Pancreas (tissue), 10 donors: Measurements from ENCODE around the gene PTPN2. TPM values are rescaled to one million over a fixed set of nuclear protein-coding genes. Genes with fewer than 3 reads are reported as not detected.

Source experiments
- ATAC-seq, 4 donors: fragments of 200-7000 bp; cut with Tn5 transposase; one replicate each; pipeline versions ENCODE4 v1.8.0 to v1.9.1; 2020; ENCODE audit warnings: mild to moderate bottlenecking in 4 of 4, moderate library complexity in 4 of 4
- DNase-seq, 6 donors: peaks; one replicate each; pipeline ENCODE4 v3.0.0-alpha.2; 2020
- FAIRE-seq: peaks from 2 replicates; lab custom pipeline; 2012; peaks lifted over from hg19 to GRCh38; lab: Jason Lieb, UNC
- H3K27ac ChIP-seq, 4 donors: fragments of 200-600 bp; sonication (generic); 1 replicate in 3 of 4; 2 replicates in 1 of 4; pipeline versions ENCODE4 v1.5.0 to v1.8.0; 2020
- H3K27me3 ChIP-seq, 4 donors: fragments of 200-600 bp; one replicate each; pipeline ENCODE4 v1.8.0; 2021
- H3K36me3 ChIP-seq, 3 donors: fragments of 200-600 bp; sonication (generic) in 1 of 3; one replicate each; pipeline versions ENCODE4 v1.5.0 to v1.8.0; 2020 to 2021
- H3K4me1 ChIP-seq, 3 donors: fragments of 200-600 bp; one replicate each; pipeline ENCODE4 v1.8.0; 2021
- H3K4me3 ChIP-seq, 4 donors: fragments of 200-600 bp; sonication (generic) in 2 of 4; one replicate each; pipeline versions ENCODE4 v1.5.0 to v1.8.0; 2020 to 2021
- H3K9me3 ChIP-seq, 4 donors: fragments of 200-600 bp; one replicate each; pipeline ENCODE4 v1.8.0; 2021
- WGBS, 2 donors: extraction: QIAGEN DNeasy Blood & Tissue Kit; methylation state at CpG; one replicate each; pipeline ENCODE4 v1.1.7; 2013; 5-methylcytosine and 5-hydroxymethylcytosine counted together
- intact Hi-C, 3 donors: fragments of 100-400 bp; cut with DNase I; formaldehyde crosslinking; loops; one replicate each; pipeline versions ENCODE4 v1.11.1 to v1.14.2; 2022
- polyA plus RNA-seq, 2 donors: library from polyadenylated mRNA; stranded (reverse); fragments of 200-250 nt; gene quantifications; one replicate each; pipeline ENCODE4 v1.2.3, GENCODE V29; 2013
- total RNA-seq, 6 donors: library from RNA; stranded (reverse); fragmentation: NEBNext Ultra II Directional in 4 of 6; extraction: Animal tissue kit (Norgen Biotek cat#: 25700) in 4 of 6; gene quantifications; one replicate each; pipeline versions ENCODE4 v1.2.1 to v1.2.4, GENCODE V29; 2021 to 2023
- TF ChIP-seq, protein P1 (sequence below), 4 donors: fragments of 200-600 bp; sonication (generic) in 3 of 4; IDR thresholded peaks; one replicate each; pipeline versions ENCODE4 v1.5.0 to v1.8.0; 2021; ENCODE audit warnings: antibody characterized with exemption in 4 of 4
- donor health status: healthy with polysubstance abuse.
- donor health status: DM: no; HTN: no; CAD: no; lungs with moderate emphysema.
- donor health status: DM: no; HTN: no; CAD: no.
- donor health status: control.
- donor health status: control.
- donor health status: Bipolar disorder and iron deficiency.
- donor health status: DM: yes; HTN: yes; CAD: no.
- donor health status: DM: no; HTN: no; CAD: no.
- donor health status: DM: no; HTN: no; CAD: no.
- donor health status: DM: yes; HTN: yes; CAD: no.

PTPN2 gene
- total and polyA plus RNA-seq, 8 donors, result 22.8 to 37.1 (median 26.3) TPM

DNA sequence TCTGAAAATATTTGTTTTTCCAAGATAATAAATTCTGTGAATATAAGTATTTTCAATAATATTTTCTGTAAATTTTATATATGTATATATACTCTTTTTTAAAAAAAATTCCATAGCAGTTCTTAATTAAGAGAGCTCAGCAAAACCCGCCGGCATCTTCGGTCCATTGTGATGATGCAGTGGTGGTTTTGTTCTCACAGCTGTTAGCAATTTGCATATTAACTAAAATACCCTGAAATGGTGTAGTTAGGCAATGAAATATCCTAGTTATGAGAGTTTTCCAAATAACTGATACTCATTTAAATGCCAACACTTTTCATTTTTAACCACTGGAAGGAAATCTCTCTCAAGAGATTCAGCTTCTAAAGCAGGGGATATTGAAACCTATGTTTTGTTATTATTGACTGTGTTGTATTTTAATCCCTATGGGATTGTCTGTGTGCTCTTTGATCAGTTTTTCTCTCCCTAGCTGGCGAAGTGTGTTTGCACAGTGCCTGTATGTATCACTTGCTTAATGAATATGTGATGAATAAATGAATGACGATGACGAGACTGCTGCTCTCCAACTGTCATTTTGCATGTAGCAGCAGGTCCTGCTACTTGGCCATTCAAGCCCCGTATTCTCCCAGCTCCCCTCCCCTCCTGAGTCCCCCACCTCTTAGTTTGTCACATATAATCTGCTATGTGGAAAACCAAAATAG is 138.8 kb downstream of the PTPN2 start:
- Histone ChIP-seq H3K4me3 (no peak overlapping the region), H3K9me3 (no peaks in the 10 kb centered on the region), H3K36me3 (no peaks in the 10 kb centered on the region), H3K27me3 (no peaks in the 10 kb centered on the region), H3K27ac (no peak overlapping the region), H3K4me1 (no peaks in the 10 kb centered on the region)
- no peak for ATAC-seq
- TF ChIP-seq, protein P1, sequence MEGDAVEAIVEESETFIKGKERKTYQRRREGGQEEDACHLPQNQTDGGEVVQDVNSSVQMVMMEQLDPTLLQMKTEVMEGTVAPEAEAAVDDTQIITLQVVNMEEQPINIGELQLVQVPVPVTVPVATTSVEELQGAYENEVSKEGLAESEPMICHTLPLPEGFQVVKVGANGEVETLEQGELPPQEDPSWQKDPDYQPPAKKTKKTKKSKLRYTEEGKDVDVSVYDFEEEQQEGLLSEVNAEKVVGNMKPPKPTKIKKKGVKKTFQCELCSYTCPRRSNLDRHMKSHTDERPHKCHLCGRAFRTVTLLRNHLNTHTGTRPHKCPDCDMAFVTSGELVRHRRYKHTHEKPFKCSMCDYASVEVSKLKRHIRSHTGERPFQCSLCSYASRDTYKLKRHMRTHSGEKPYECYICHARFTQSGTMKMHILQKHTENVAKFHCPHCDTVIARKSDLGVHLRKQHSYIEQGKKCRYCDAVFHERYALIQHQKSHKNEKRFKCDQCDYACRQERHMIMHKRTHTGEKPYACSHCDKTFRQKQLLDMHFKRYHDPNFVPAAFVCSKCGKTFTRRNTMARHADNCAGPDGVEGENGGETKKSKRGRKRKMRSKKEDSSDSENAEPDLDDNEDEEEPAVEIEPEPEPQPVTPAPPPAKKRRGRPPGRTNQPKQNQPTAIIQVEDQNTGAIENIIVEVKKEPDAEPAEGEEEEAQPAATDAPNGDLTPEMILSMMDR (IDR thresholded peaks at IDR 0.05), result no peak
- intact Hi-C loops, result loop anchor here in 2 of 3 donors (5.0 to 10.0 kb wide), 2 partner anchors 147 to 150 kb away; no protein-coding TSS in a partner anchor
- 76 to 84% methylated on average over 7 of the region's 7 CpGs for WGBS, 2 donors
- FAIRE-seq, result no peak
- DNase-seq, result no peak

DNA sequence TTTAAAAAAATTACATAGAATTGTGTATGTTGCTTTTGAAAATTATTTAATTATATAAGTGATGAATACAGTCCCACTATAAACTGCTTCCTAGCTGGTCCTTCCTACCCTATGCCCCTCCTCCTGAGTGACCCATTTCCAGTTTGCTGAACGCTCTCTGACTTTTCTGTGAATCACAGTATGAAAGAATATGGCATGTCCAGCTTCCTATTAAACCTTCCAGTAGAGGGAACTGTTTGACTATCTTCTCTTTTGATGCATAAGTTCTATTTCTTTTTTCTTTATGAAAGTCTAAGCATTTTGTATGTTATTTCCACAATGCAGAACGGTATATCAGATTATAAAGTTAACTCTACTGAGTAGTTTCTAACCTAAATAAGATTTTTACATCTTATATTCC is 139.9 kb downstream of the PTPN2 start:
- Histone ChIP-seq H3K4me1 (no peaks in the 10 kb centered on the region), H3K36me3 (no peaks in the 10 kb centered on the region), H3K9me3 (no peaks in the 10 kb centered on the region), H3K27me3 (no peaks in the 10 kb centered on the region), H3K27ac (no peak overlapping the region), H3K4me3 (no peak overlapping the region)
- intact Hi-C loops, result loop anchor here in 2 of 3 donors (5.0 to 10.0 kb wide), 2 partner anchors 151 to 188 kb away; no protein-coding TSS in a partner anchor
- TF ChIP-seq, protein P1 (IDR thresholded peaks at IDR 0.05), result peak in 3 of 4 donors; percentile 5 to 55 (median 25)
- DNase-seq (no peak), ATAC-seq (peak in 3 of 4 donors; percentile 66 to 73 (median 70)), FAIRE-seq (peak; percentile 43)
- WGBS, 2 donors, result 2 to 6% methylated on average over 2 of the region's 2 CpGs

DNA sequence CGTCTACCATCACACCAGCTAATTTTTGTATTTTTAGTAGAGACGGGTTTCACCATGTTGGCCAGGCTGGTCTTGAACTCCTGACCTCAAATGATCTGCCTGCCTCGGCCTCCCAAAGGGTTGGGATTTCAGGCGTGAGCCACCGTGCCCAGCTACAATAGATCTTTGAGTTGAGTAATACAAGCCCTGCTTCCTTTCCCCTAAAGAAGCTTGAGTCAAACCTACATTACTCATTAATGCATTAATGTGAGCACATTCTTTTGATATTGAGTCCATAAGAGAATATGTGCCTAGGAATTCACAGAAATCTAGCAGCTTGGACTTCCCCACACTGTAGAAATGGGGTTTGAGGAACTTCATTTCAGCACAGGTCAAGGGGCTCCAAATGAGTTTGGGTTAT is 141.6 kb downstream of the PTPN2 start:
- no peak overlapping the region for H3K4me3 ChIP-seq
- WGBS, 2 donors, result 59 to 74% methylated on average over 5 of the region's 5 CpGs
- ATAC-seq (no peak), DNase-seq (no peak), FAIRE-seq (no peak)
- no peaks in the 10 kb centered on the region for H3K4me1 ChIP-seq
- H3K27me3 ChIP-seq, result no peaks in the 10 kb centered on the region
- no peak overlapping the region for H3K27ac ChIP-seq
- H3K36me3 ChIP-seq, result no peaks in the 10 kb centered on the region
- H3K9me3 ChIP-seq, result no peaks in the 10 kb centered on the region
- TF ChIP-seq, protein P1 (IDR thresholded peaks at IDR 0.05), result no peak
- intact Hi-C loops, result loop anchor here in 2 of 3 donors (5.0 to 10.0 kb wide), 2 partner anchors 152 to 190 kb away; no protein-coding TSS in a partner anchor

Other genes with a start within 250 kb of the PTPN2 start
- 10 to 100 TPM in 4 of 6 donors, 1 to 10 TPM in 2; 7.1 to 17.6 (median 12.8) TPM for gene SPIRE1, start 226.1 kb downstream of the PTPN2 start, total RNA-seq
- 1 to 10 TPM; 2.9 to 6.8 TPM for gene SPIRE1, start 226.1 kb downstream of the PTPN2 start, polyA plus RNA-seq
- gene CEP76, start 181.5 kb downstream of the PTPN2 start, total RNA-seq, result 1 to 10 TPM; 1.8 to 3.6 (median 2.7) TPM
- gene CEP76, start 181.5 kb downstream of the PTPN2 start, polyA plus RNA-seq, result 1 to 10 TPM; 1.6 to 2.4 TPM
- 10 to 100 TPM; 27.0 to 42.0 (median 33.6) TPM for gene PSMG2, start 181.2 kb downstream of the PTPN2 start, total RNA-seq
- 10 to 100 TPM; 47.1 to 50.0 TPM for gene PSMG2, start 181.2 kb downstream of the PTPN2 start, polyA plus RNA-seq
- 10 to 100 TPM; 16.7 to 23.7 (median 19.7) TPM for gene SEH1L, start 63.8 kb upstream of the PTPN2 start, total RNA-seq
- 10 to 100 TPM in 1 of 2 donors, 1 to 10 TPM in 1; 9.4 to 14.2 TPM for gene SEH1L, start 63.8 kb upstream of the PTPN2 start, polyA plus RNA-seq
- gene CEP192, start 107.1 kb upstream of the PTPN2 start, total RNA-seq, result 10 to 100 TPM; 10.3 to 20.7 (median 14.0) TPM
- gene CEP192, start 107.1 kb upstream of the PTPN2 start, polyA plus RNA-seq, result 10 to 100 TPM in 1 of 2 donors, 1 to 10 TPM in 1; 6.7 to 21.7 TPM